Activated CD4-positive, alpha-beta memory T cell treated with anti-CD3 and anti-CD28 coated beads for 36 hours (primary cell): ENCODE results near the gene C22orf31. TPM values are rescaled to one million over a fixed set of nuclear protein-coding genes. Genes with fewer than 3 reads are reported as not detected.

Experiments
- CTCF ChIA-PET: fragments of 350-600 bp; sonication (Branson Sonifier 250); formaldehyde crosslinking; loops from one replicate; lab custom pipeline; 2021; ENCODE audit warnings: antibody characterized with exemption, inconsistent platforms; lab: Charles Lee
- POLR2A ChIA-PET: fragments of 350-600 bp; sonication (Branson Sonifier 250); formaldehyde crosslinking; loops from one replicate; lab custom pipeline; 2021; ENCODE audit warnings: antibody characterized with exemption; lab: Charles Lee
- DNase-seq: peaks from one replicate; pipeline ENCODE4 v3.0.0-alpha.2; 2020
- H3K27ac Mint-ChIP-seq: one replicate; pipeline ENCODE4 v1.8.0; 2021; ENCODE audit warnings: mixed read lengths
- H3K27me3 Mint-ChIP-seq: one replicate; pipeline ENCODE4 v1.8.0; 2021; ENCODE audit warnings: mixed read lengths
- H3K36me3 Mint-ChIP-seq: one replicate; pipeline ENCODE4 v1.8.0; 2021; ENCODE audit warnings: mixed read lengths
- H3K4me1 Mint-ChIP-seq: one replicate; pipeline ENCODE4 v1.8.0; 2021; ENCODE audit warnings: low read depth, mixed read lengths
- H3K4me3 Mint-ChIP-seq: one replicate; pipeline ENCODE4 v1.8.0; 2021; ENCODE audit warnings: mild to moderate bottlenecking, mixed read lengths
- H3K9me3 Mint-ChIP-seq: one replicate; pipeline ENCODE4 v1.8.0; 2021; ENCODE audit warnings: mixed read lengths
- intact Hi-C: fragments of 100-400 bp; cut with micrococcal nuclease; formaldehyde crosslinking; loops from one replicate; pipeline ENCODE4 v1.15.1; 2023
- total RNA-seq, 2 experiments: library from RNA; stranded (reverse); gene quantifications; one replicate each; pipeline ENCODE4 v1.2.3, GENCODE V29; 2021

The C22orf31 gene
- total RNA-seq, 2 experiments from 2014 or later, result not detected

DNA sequence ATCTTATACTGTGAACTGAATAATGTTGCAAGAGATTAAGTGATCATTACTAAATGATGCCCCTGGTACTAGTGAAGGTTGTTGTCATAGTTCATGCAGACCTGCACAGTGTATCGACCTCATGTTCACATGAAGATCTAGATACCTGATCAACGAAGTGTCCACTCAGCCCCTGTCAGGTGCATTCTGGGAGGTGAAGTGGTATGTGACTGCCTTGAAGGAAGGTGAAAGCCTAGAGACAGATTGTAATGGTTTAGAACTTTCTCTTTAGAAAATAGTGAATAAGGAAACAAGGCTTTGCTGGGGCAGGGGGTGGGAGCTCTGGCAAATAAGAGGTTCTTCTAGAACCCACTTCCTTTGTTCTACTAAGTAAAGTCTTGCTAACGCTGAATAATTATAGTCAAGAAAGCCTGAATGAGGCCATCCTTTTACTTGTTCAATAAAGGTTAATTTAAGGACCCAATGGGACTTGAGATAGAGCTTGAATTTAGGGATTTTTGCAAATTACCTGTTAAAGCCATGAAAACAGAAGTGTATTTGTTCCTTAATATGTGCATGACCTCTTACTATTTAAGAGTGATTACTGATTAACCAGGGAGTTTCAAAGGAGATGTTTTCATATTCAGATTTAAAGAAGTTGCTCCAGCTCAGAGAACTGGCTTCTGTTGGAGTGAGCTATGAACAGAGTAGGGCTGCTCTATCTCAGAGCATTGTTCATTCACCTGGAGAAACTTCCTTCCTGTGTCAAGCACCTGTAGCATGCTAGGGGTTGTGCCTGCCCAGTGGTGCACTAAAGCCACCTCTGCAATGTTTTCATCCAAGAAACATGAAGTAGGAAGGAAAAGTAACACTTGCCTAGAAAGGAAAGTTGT is 45.3 kb downstream of the C22orf31 start:
- peaks cover 7% of the 10 kb centered on the region for H3K4me1 Mint-ChIP-seq
- H3K27ac Mint-ChIP-seq, result no peak overlapping the region
- intact Hi-C loops, result no loop called here
- CTCF ChIA-PET, result interaction anchor here (0.7 to 1.4 kb wide), 2 partner anchors 19 to 161 kb away, joined by 3 read pairs; no protein-coding TSS in a partner anchor
- peaks cover 3% of the 10 kb centered on the region for H3K9me3 Mint-ChIP-seq
- H3K36me3 Mint-ChIP-seq, result no peaks in the 10 kb centered on the region
- no peak for DNase-seq
- no peaks in the 10 kb centered on the region for H3K27me3 Mint-ChIP-seq
- no peak overlapping the region for H3K4me3 Mint-ChIP-seq
- POLR2A ChIA-PET, result no interaction called here

- Mint-ChIP-seq H3K36me3 (no peaks in the 10 kb centered on the region), H3K27me3 (no peaks in the 10 kb centered on the region), H3K4me1 (peaks cover 7% of the 10 kb centered on the region), H3K9me3 (peaks cover 3% of the 10 kb centered on the region), H3K27ac (no peak overlapping the region), H3K4me3 (no peak overlapping the region)
- intact Hi-C loops, result no loop called here
- POLR2A ChIA-PET, result no interaction called here
- DNase-seq, result no peak
- CTCF ChIA-PET, result interaction anchor here (1.1 kb wide), 1 partner anchor 26 kb away, joined by 5 read pairs; no protein-coding TSS in a partner anchor
These were observed 46.9 kb downstream of the C22orf31 start for GRCh38 chr22:29014773-29015172.

GRCh38 chr22:29014293-29014692 is 47.3 kb downstream of the C22orf31 start:
- intact Hi-C loops, result no loop called here
- H3K9me3 Mint-ChIP-seq, result peaks cover 3% of the 10 kb centered on the region
- no peaks in the 10 kb centered on the region for H3K27me3 Mint-ChIP-seq
- no peak for DNase-seq
- peaks cover 7% of the 10 kb centered on the region for H3K4me1 Mint-ChIP-seq
- no peak overlapping the region for H3K4me3 Mint-ChIP-seq
- no peak overlapping the region for H3K27ac Mint-ChIP-seq
- H3K36me3 Mint-ChIP-seq, result no peaks in the 10 kb centered on the region
- ChIA-PET POLR2A (no interaction called here), CTCF (interaction anchor here (1.1 to 2.1 kb wide), 2 partner anchors 26 to 158 kb away, joined by 5 to 7 read pairs; no protein-coding TSS in a partner anchor)

- Mint-ChIP-seq H3K9me3 (no peaks in the 10 kb centered on the region), H3K36me3 (no peaks in the 10 kb centered on the region)
- CTCF ChIA-PET, result interaction anchor here (2.1 kb wide), 1 partner anchor 157 kb away, joined by 7 read pairs; no protein-coding TSS in a partner anchor
These were observed 48.7 kb downstream of the C22orf31 start for GRCh38 chr22:29012952-29013351.

DNA sequence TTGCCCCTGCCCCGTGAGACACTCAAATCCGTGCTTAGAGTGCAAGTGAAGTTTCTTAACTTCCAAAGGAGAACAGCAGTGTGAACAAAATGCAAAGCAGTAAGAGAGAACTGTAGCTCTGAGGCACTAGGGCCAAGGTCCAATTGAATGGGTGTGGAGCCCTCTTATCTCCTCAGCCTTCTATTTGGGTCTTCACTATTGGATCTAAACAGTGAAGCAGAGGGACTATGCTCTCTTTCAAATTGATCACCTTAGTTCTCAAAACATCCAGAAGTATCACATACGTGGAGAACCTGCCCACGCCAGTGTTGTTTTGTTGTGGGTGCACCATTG is 49.6 kb downstream of the C22orf31 start:
- DNase-seq, result no peak
- Mint-ChIP-seq H3K4me1 (peaks cover 7% of the 10 kb centered on the region), H3K36me3 (no peaks in the 10 kb centered on the region), H3K27me3 (no peaks in the 10 kb centered on the region), H3K9me3 (no peaks in the 10 kb centered on the region), H3K4me3 (no peak overlapping the region), H3K27ac (no peak overlapping the region)
- intact Hi-C loops, result no loop called here
- POLR2A ChIA-PET, result no interaction called here
- CTCF ChIA-PET, result interaction anchor here (1.6 kb wide), 1 partner anchor 29 kb away, joined by 4 read pairs; no protein-coding TSS in a partner anchor

More at GRCh38 chr22:29012952-29013351, 48.7 kb downstream of the C22orf31 start:
- intact Hi-C loops, result no loop called here
- H3K27me3 Mint-ChIP-seq, result no peaks in the 10 kb centered on the region
- H3K4me3 Mint-ChIP-seq, result no peak overlapping the region
- H3K4me1 Mint-ChIP-seq, result peaks cover 7% of the 10 kb centered on the region
- POLR2A ChIA-PET, result no interaction called here
- no peak for DNase-seq
- no peak overlapping the region for H3K27ac Mint-ChIP-seq

- no peak overlapping the region for H3K4me3 Mint-ChIP-seq
- H3K27me3 Mint-ChIP-seq, result peaks cover under 1% of the 10 kb centered on the region
- ChIA-PET POLR2A (no interaction called here), CTCF (interaction anchor here (1.6 kb wide), 1 partner anchor 29 kb away, joined by 4 read pairs; no protein-coding TSS in a partner anchor)
- intact Hi-C loops, result no loop called here
- no peak for DNase-seq
- no peaks in the 10 kb centered on the region for H3K36me3 Mint-ChIP-seq
- no peak overlapping the region for H3K27ac Mint-ChIP-seq
- peaks cover 6% of the 10 kb centered on the region for H3K4me1 Mint-ChIP-seq
- no peaks in the 10 kb centered on the region for H3K9me3 Mint-ChIP-seq
These were observed 50.2 kb downstream of the C22orf31 start for GRCh38 chr22:29011240-29012100.

- intact Hi-C loops, result no loop called here
- H3K27ac Mint-ChIP-seq, result no peak overlapping the region
- CTCF ChIA-PET, result interaction anchor here (0.6 kb wide), 1 partner anchor 192 kb away, joined by 3 read pairs; no protein-coding TSS in a partner anchor
These were observed 52.5 kb downstream of the C22orf31 start for GRCh38 chr22:29009148-29009547.

More at GRCh38 chr22:29009148-29009547, 52.5 kb downstream of the C22orf31 start:
- Mint-ChIP-seq H3K27me3 (peaks cover 7% of the 10 kb centered on the region), H3K4me1 (no peaks in the 10 kb centered on the region), H3K36me3 (no peaks in the 10 kb centered on the region), H3K4me3 (no peak overlapping the region), H3K9me3 (no peaks in the 10 kb centered on the region)
- DNase-seq, result no peak
- POLR2A ChIA-PET, result no interaction called here

Other genes with a start within 250 kb of the C22orf31 start
- 1 to 10 TPM; 1.3 to 1.5 TPM for gene ZNRF3, start 178.3 kb downstream of the C22orf31 start, total RNA-seq
- under 1 TPM; 0.17 to 0.31 TPM for gene KREMEN1, start 11.2 kb upstream of the C22orf31 start, total RNA-seq
- gene EMID1, start 144.1 kb upstream of the C22orf31 start, total RNA-seq, result not detected
- gene RHBDD3, start 206.2 kb upstream of the C22orf31 start, total RNA-seq, result 10 to 100 TPM; 20.2 to 21.1 TPM
- gene EWSR1, start 206.4 kb upstream of the C22orf31 start, total RNA-seq, result 100 to 1,000 TPM; 286 to 302 TPM
- 1 to 10 TPM; 1.3 to 1.4 TPM for gene GAS2L1, start 244.8 kb upstream of the C22orf31 start, total RNA-seq